SJSA1 (cell line): ENCODE measurements around the gene SUCLG1. TPM values are rescaled to one million over a fixed set of nuclear protein-coding genes. Genes with fewer than 3 reads are reported as not detected.

ENCODE experiments used
- DNase-seq, 2 experiments: peaks; one replicate each; pipeline ENCODE4 v3.0.0-alpha.2; 2015 to 2020; ENCODE audit warnings: low spot score in 2 of 2, low read depth in 1 of 2
- H3K27ac ChIP-seq: fragments of 250-450 bp; sonication (Bioruptor Pico); 2 replicates; pipeline ENCODE4 v1.5.1; 2020; ENCODE audit warnings: mild to moderate bottlenecking, moderate library complexity
- H3K27me3 ChIP-seq: fragments of 250-450 bp; sonication (Bioruptor Pico); replicated peaks from 2 replicates; pipeline ENCODE4 v1.5.1; 2020; ENCODE audit warnings: mild to moderate bottlenecking, moderate library complexity
- H3K36me3 ChIP-seq: fragments of 250-450 bp; sonication (Bioruptor Pico); 2 replicates; pipeline ENCODE4 v1.5.1; 2020; ENCODE audit warnings: mild to moderate bottlenecking
- H3K4me1 ChIP-seq: fragments of 250-450 bp; sonication (Bioruptor Pico); replicated peaks from 2 replicates; pipeline ENCODE4 v1.6.1; 2021; ENCODE audit warnings: mild to moderate bottlenecking
- H3K4me3 ChIP-seq: fragments of 250-450 bp; sonication (Bioruptor Pico); 2 replicates; pipeline ENCODE4 v1.5.1; 2020; ENCODE audit warnings: mild to moderate bottlenecking
- H3K9me3 ChIP-seq: fragments of 250-450 bp; sonication (Bioruptor Pico); replicated peaks from 2 replicates; pipeline ENCODE4 v1.5.1; 2020; ENCODE audit warnings: mild to moderate bottlenecking
- total RNA-seq: library from RNA; depleted of rRNA; stranded (reverse); fragments of >200 nt; shearing (Covaris generic); gene quantifications from 2 replicates; pipeline ENCODE4 v1.2.3, GENCODE V29; 2014; rRNA removed

SUCLG1 gene
- 118 and 139 TPM in 2 replicates for total RNA-seq

- Histone ChIP-seq H3K27ac (peak within 1 kb of the TSS; percentile 97), H3K4me1 (peaks cover 10% of the 10 kb centered on the region), H3K9me3 (no peaks in the 10 kb centered on the region), H3K36me3 (peaks cover 10% of the 10 kb centered on the region), H3K4me3 (peak within 1 kb of the TSS; percentile 77), H3K27me3 (no peaks in the 10 kb centered on the region)
- DNase-seq = peak; percentile 90 to 98
Measured at GRCh38 chr2:84459018-84459943, at the start of gene SUCLG1. Gene SUCLG1, minus strand, starts transcription at chr2:84459280. Its CDS starts 11 bp downstream, at chr2:84459269.

GRCh38 chr2:84498150-84498799 lies 39.2 kb upstream of the SUCLG1 start:
- no peaks in the 10 kb centered on the region for H3K9me3 ChIP-seq
- no peaks in the 10 kb centered on the region for H3K36me3 ChIP-seq
- H3K27ac ChIP-seq = no peak overlapping the region

GRCh38 chr2:84497285-84497684 lies 38.2 kb upstream of the SUCLG1 start:
- peaks cover 29% of the 10 kb centered on the region for H3K4me1 ChIP-seq
- no peaks in the 10 kb centered on the region for H3K27me3 ChIP-seq
- H3K4me3 ChIP-seq = no peak overlapping the region
- H3K27ac ChIP-seq = no peak overlapping the region
- H3K9me3 ChIP-seq = no peaks in the 10 kb centered on the region
- no peaks in the 10 kb centered on the region; the same call in 1 of the 2 replicates for H3K36me3 ChIP-seq
- no peak for DNase-seq

More at GRCh38 chr2:84498150-84498799, 39.2 kb upstream of the SUCLG1 start:
- Histone ChIP-seq H3K4me1 (peaks cover 19% of the 10 kb centered on the region), H3K27me3 (no peaks in the 10 kb centered on the region), H3K4me3 (no peak overlapping the region)
- DNase-seq = no peak

GRCh38 chr2:84496386-84496785 lies 37.3 kb upstream of the SUCLG1 start:
- no peak overlapping the region for H3K27ac ChIP-seq
- H3K36me3 ChIP-seq = no peaks in the 10 kb centered on the region; the same call in 1 of the 2 replicates
- peaks cover 31% of the 10 kb centered on the region for H3K4me1 ChIP-seq
- H3K4me3 ChIP-seq = no peak overlapping the region
- no peaks in the 10 kb centered on the region for H3K9me3 ChIP-seq
- no peaks in the 10 kb centered on the region for H3K27me3 ChIP-seq
- no peak for DNase-seq

- H3K4me3 ChIP-seq = no peak overlapping the region
- H3K4me1 ChIP-seq = peaks cover 31% of the 10 kb centered on the region
- H3K27me3 ChIP-seq = no peaks in the 10 kb centered on the region
- 0 out of 2 replicates have a peak overlapping the region, but pooled peaks have one; percentile 91 for H3K27ac ChIP-seq
- H3K36me3 ChIP-seq = no peaks in the 10 kb centered on the region; the same call in 1 of the 2 replicates
- DNase-seq = peak; percentile 47 to 64
- H3K9me3 ChIP-seq = no peaks in the 10 kb centered on the region
Measured at GRCh38 chr2:84495539-84496146, 36.6 kb upstream of the SUCLG1 start.

- H3K36me3 ChIP-seq = no peaks in the 10 kb centered on the region; the same call in 1 of the 2 replicates
- no peaks in the 10 kb centered on the region for H3K9me3 ChIP-seq
- peaks cover 31% of the 10 kb centered on the region for H3K4me1 ChIP-seq
- H3K27ac ChIP-seq = peak overlapping the region; percentile 91
- DNase-seq = peak; percentile 65 to 70
- H3K4me3 ChIP-seq = no peak overlapping the region
- no peaks in the 10 kb centered on the region for H3K27me3 ChIP-seq
Measured at GRCh38 chr2:84494070-84494469, 35.0 kb upstream of the SUCLG1 start.

GRCh38 chr2:84493514-84493913 lies 34.4 kb upstream of the SUCLG1 start:
- H3K27me3 ChIP-seq = no peaks in the 10 kb centered on the region

GRCh38 chr2:84492571-84492970 lies 33.5 kb upstream of the SUCLG1 start:
- H3K27ac ChIP-seq = peak overlapping the region; percentile 91
- no peaks in the 10 kb centered on the region; the same call in 1 of the 2 replicates for H3K36me3 ChIP-seq
- H3K4me3 ChIP-seq = no peak overlapping the region
- no peaks in the 10 kb centered on the region for H3K9me3 ChIP-seq
- no peaks in the 10 kb centered on the region for H3K27me3 ChIP-seq
- peaks cover 31% of the 10 kb centered on the region for H3K4me1 ChIP-seq
- peak in 1 of 2 experiments; percentile 15 for DNase-seq

More at GRCh38 chr2:84493514-84493913, 34.4 kb upstream of the SUCLG1 start:
- Histone ChIP-seq H3K36me3 (no peaks in the 10 kb centered on the region; the same call in 1 of the 2 replicates), H3K4me3 (no peak overlapping the region), H3K27ac (peak overlapping the region; percentile 91), H3K9me3 (no peaks in the 10 kb centered on the region), H3K4me1 (peaks cover 31% of the 10 kb centered on the region)
- DNase-seq = peak; percentile 87 to 92

- H3K27me3 ChIP-seq = no peaks in the 10 kb centered on the region
- peaks cover 31% of the 10 kb centered on the region for H3K4me1 ChIP-seq
- DNase-seq = no peak
- no peaks in the 10 kb centered on the region for H3K9me3 ChIP-seq
- no peaks in the 10 kb centered on the region; the same call in 1 of the 2 replicates for H3K36me3 ChIP-seq
- no peak overlapping the region for H3K27ac ChIP-seq
- H3K4me3 ChIP-seq = no peak overlapping the region
Measured at GRCh38 chr2:84491741-84492140, 32.7 kb upstream of the SUCLG1 start.

GRCh38 chr2:84491256-84491655 lies 32.2 kb upstream of the SUCLG1 start:
- peaks cover 31% of the 10 kb centered on the region for H3K4me1 ChIP-seq
- no peak for DNase-seq
- no peaks in the 10 kb centered on the region for H3K27me3 ChIP-seq
- no peaks in the 10 kb centered on the region; the same call in 1 of the 2 replicates for H3K36me3 ChIP-seq
- no peak overlapping the region for H3K27ac ChIP-seq
- no peaks in the 10 kb centered on the region for H3K9me3 ChIP-seq
- no peak overlapping the region for H3K4me3 ChIP-seq

- DNase-seq = no peak
- Histone ChIP-seq H3K4me1 (peaks cover 5% of the 10 kb centered on the region), H3K27ac (no peak overlapping the region)
Measured at GRCh38 chr2:84487298-84487996, 28.4 kb upstream of the SUCLG1 start.

GRCh38 chr2:84486441-84487115 lies 27.5 kb upstream of the SUCLG1 start:
- no peak for DNase-seq
- peaks cover 10% of the 10 kb centered on the region for H3K4me1 ChIP-seq
- no peak overlapping the region for H3K27ac ChIP-seq

More at GRCh38 chr2:84487298-84487996, 28.4 kb upstream of the SUCLG1 start:
- Histone ChIP-seq H3K36me3 (no peaks in the 10 kb centered on the region; the same call in 1 of the 2 replicates), H3K4me3 (no peak overlapping the region), H3K27me3 (no peaks in the 10 kb centered on the region), H3K9me3 (no peaks in the 10 kb centered on the region)

More at GRCh38 chr2:84486441-84487115, 27.5 kb upstream of the SUCLG1 start:
- no peaks in the 10 kb centered on the region for H3K27me3 ChIP-seq
- H3K36me3 ChIP-seq = no peaks in the 10 kb centered on the region
- H3K9me3 ChIP-seq = no peaks in the 10 kb centered on the region
- H3K4me3 ChIP-seq = no peak overlapping the region
